GM12874 (cell line): ENCODE results near the gene PLXDC2.

ENCODE experiments used
- CTCF ChIP-seq: IDR thresholded peaks from 2 replicates; pipeline ENCODE4 v1.5.1; 2011; ENCODE audit warnings: low read depth, mild to moderate bottlenecking, control low read depth, low read length, moderate library complexity; ENCODE audit not compliant: insufficient read depth

Gene PLXDC2

DNA sequence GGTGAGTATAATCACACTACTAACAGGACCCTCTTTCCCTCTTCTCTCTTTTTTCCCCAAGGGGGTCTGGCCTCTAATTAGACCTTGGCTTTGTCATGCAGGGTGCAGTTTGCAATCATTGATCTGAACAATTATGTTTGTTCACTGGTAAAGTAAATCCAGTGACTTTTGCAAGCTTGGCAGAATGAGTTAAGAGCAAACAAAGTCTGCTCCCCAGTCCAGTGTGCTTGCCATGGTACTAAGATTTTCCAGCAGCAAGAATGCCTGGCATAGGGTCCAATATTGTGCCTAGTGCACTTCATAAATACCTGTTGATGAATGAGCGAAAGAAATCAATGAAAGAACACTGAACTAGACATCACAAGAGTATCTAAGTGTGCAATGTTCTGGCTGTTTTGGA lies 43.9 kb downstream of the PLXDC2 start:
- TF ChIP-seq CTCF = no peak

DNA sequence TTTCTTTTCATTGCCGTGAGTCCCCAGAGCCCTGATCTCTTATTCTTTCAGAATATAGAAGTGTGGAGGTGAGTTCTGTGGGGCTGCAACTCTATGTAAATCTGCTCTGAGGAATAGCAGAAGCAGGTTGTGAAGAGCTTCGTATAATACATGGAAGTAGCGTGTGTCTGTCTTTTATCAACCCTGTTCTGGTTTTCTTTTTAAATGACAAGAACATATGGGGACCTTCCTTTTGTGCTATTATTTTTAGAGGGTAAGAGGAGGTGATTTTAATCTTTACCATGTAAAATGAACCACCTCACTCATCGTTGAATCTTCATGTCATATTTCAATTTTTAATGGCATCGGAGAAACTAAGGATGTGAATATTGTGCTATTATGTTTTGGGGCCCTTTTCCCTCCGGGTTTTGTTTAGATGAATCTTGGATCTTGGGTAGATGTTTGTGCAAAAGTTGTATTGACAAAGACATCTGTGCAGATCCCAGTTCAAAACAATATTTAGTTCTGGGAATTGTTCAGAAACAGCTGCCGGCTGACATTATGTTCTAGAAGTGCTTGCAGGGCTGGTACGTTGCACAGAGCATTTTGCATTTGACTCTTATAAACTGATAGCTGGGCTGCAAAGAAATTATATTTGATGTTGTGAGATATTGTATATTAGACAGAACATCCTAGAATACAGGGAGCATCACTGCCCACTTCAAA lies 46.7 kb downstream of the PLXDC2 start:
- TF ChIP-seq CTCF = no peak

DNA sequence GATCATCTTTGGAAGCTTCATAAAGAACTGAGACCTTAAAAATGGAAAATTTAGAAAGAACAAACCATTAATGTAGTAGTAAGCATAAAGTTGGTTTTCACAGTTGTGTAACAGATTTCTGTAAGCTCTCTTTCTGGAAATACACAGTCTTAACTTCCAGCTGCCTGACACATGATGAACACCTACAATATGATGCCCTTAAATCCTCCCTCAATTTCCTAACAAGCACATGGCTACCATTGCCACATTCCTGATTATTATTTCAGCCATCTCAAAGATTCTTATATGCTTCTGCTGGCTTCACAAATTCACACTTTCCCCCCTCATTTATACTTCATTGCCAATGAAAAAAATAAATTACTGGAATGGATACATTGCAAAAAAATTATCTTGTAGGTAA lies 49.4 kb downstream of the PLXDC2 start:
- TF ChIP-seq CTCF = no peak

DNA sequence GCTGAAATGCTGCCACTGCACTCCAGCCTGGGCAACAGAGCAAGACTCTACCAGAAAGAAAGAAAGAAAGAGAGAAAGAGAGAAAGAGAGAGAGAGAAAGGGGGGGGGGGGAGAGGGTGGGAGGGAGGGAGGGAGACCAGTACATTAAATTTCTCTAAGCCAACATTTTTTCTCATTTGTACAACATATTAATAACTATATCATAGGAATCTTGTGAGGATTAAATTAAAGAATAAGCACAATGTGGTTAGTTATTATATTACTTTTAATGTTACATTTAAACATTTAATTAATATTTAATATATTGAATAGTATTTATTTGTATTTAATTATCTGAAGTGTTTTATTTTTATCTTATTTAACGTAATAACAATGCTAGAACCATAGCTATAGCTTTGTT lies 53.1 kb downstream of the PLXDC2 start:
- no peak for TF ChIP-seq CTCF

DNA sequence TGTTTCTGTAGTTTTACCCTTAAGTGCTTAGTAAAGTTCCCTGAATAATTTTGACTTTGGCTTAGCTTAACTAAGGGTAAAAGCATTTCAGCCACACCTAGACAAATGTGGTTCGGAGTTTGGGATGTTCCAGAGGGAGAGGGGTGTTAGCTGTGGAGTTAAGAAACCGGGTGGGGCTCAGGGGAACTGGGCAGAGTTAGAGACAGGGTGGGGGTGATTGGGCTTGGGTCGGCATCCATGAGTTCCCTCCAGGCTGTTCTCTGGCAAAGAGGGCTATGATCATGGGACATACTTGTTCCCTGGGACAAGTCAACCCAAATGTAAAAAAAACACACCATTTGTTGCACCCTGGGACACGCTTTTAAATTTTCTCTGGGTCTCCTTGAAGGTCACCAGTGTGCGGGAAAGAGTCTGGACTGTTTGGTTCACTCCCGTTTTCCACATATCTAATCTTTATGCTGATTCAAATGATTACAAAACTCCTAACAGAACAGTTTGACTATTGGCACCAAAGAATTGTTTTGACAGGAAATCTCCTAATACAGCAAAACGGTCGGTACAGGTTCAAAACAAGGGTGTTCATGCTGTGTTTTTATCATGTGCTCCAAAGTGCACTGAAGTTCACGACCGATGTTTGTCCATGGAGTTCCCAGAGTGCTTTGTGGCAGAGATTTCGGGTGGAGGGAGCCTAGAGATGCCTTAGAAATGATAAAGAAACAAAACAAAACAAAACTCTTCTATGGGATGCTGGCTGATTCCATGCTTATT lies 56.5 kb downstream of the PLXDC2 start:
- no peak for TF ChIP-seq CTCF

- no peak for TF ChIP-seq CTCF
Measured at GRCh38 chr10:19874190-19874589, 58.0 kb downstream of the PLXDC2 start.

GRCh38 chr10:19874791-19875190 lies 58.6 kb downstream of the PLXDC2 start:
- no peak for TF ChIP-seq CTCF
